ENCODE data around the gene SPTBN1. TPM values are rescaled to one million over a fixed set of nuclear protein-coding genes. Genes with fewer than 3 reads are reported as not detected.
A peak's percentile ranks its signal among the peaks of the same experiment; 100 is the strongest.

The SPTBN1 gene
- total RNA-seq, 1 donor from 2014 or later = 251 TPM

DNA sequence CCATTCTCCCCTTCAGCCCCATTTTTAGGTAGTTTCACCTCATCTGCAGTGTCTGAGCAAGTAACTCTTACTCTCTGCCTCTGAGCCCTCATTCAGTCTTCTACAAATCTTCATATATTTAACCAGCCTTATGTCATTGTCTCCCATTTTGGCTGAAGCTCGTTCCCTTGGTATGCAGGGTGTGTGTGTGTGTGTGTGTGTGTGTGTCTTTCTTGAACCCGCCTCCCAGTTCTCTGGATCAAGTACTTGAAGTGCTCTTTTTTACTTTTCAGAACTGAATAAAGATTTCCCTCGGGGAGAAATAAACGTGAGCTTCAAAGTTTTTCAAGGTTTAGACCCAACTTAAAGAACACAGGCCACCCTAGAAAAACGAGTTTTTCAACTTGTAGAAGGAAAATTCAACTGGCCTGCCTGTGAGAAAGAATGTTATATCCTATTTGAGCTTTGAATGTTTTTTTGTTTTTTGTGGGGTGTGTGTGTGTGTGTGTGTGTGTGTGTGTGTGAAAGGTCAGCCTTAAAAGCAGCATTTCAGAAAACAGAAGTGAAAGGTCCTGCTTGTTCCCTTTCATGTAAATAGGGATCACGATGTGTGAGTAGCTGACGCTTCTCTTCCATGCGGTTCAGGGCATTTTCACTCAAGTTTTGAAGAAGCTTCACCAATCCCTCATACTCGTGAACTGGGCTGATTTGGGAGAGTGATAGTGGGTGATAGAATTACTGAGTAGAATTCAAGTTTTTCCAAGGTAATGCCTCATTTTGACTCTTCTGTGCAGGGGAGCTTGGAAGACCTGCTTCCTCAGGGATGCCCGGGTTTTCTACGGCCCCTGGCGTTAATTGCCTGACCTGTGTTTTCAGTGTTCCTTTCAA is 216.7 kb downstream of the SPTBN1 start:
- Histone ChIP-seq H3K27me3 (ENCODE audit: control insufficient read depth in 3 of 3, insufficient read depth in 3 of 3, low read length in 3 of 3) (no peaks in the 10 kb centered on the region), H3K9me3 (ENCODE audit: control insufficient read depth in 3 of 3, low read length in 3 of 3) (no peaks in the 10 kb centered on the region), H3K4me1 (ENCODE audit: control insufficient read depth in 3 of 3, insufficient read depth in 3 of 3, low read length in 3 of 3) (peaks cover 8 to 31% (median 19%) of the 10 kb centered on the region in 3 donors), H3K4me3 (ENCODE audit: low read length in 3 of 3) (peak overlapping the region in 2 of 3 donors; percentile 1 to 33), H3K36me3 (ENCODE audit: control insufficient read depth in 3 of 3, insufficient read depth in 3 of 3, low read length in 3 of 3) (peaks cover 14 to 26% (median 15%) of the 10 kb centered on the region in 3 donors), H3K27ac (ENCODE audit: low read depth, low read length) (peak overlapping the region; percentile 82), H3K9ac (ENCODE audit: low read depth in 1 of 3, low read length in 3 of 3) (peak overlapping the region in 2 of 3 donors; percentile 65 to 68)

DNA sequence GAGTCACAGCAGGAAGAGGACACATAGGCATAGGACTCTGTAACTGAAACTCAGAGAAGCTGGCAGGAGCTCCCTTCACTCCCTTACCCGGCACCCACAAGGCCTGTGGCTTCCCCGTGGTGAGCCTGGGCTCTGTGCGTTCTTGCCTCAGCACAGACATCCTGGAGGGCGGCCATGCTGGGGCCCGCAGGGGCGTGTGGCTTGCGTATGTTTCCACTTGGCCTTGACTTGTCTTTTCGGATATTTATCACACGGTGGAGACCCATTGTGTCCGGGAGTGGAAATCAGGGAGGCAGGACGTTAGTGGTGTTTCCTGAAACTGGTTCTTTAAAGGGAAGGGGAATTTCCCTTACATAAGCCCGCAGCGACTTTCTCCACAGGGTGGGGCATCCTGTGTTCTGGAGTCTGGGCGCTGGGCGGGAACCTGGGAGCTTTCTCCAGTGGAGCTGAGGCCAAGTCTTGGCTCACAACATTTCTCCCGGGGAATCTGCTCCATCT is 217.4 kb downstream of the SPTBN1 start:
- H3K27me3 ChIP-seq (ENCODE audit: control insufficient read depth in 3 of 3, insufficient read depth in 3 of 3, low read length in 3 of 3) = no peaks in the 10 kb centered on the region
- H3K9ac ChIP-seq (ENCODE audit: low read depth in 1 of 3, low read length in 3 of 3) = peak overlapping the region in 2 of 3 donors; percentile 65 to 68
- H3K36me3 ChIP-seq (ENCODE audit: control insufficient read depth in 3 of 3, insufficient read depth in 3 of 3, low read length in 3 of 3) = peaks cover 7 to 18% (median 9%) of the 10 kb centered on the region in 3 donors
- H3K4me3 ChIP-seq (ENCODE audit: low read length in 3 of 3) = peak overlapping the region; percentile 1 to 35 (median 33)
- H3K9me3 ChIP-seq (ENCODE audit: control insufficient read depth in 3 of 3, low read length in 3 of 3) = no peaks in the 10 kb centered on the region
- peak overlapping the region; percentile 82 for H3K27ac ChIP-seq (ENCODE audit: low read depth, low read length)
- H3K4me1 ChIP-seq (ENCODE audit: control insufficient read depth in 3 of 3, insufficient read depth in 3 of 3, low read length in 3 of 3) = peaks cover 6 to 26% (median 18%) of the 10 kb centered on the region in 3 donors

DNA sequence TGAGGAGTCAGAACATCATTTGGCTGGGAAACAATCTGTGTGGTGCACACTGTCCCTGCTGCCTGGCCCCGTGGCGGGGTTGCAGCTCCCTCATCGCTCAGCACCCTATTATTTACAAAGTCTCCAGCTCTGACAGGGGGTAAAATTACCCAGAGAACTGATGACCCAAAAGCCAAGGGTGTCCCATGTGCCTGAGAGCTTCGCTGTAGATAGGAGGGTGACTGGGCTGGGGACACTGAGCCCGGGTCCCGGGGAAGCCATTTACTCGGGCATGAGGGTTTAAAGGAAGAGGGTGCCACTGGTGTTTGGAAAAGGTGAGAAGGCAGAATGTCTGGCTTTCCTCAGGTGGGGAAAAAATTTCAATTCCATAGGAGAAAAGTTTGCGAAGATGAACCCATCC is 219.2 kb downstream of the SPTBN1 start:
- H3K4me3 ChIP-seq (ENCODE audit: low read length in 3 of 3) = no peak overlapping the region
- no peaks in the 10 kb centered on the region for H3K27me3 ChIP-seq (ENCODE audit: control insufficient read depth in 3 of 3, insufficient read depth in 3 of 3, low read length in 3 of 3)
- H3K36me3 ChIP-seq (ENCODE audit: control insufficient read depth in 3 of 3, insufficient read depth in 3 of 3, low read length in 3 of 3) = peaks cover 0 to 8% (median 0%) of the 10 kb centered on the region in 3 donors
- no peak overlapping the region for H3K27ac ChIP-seq (ENCODE audit: low read depth, low read length)
- H3K9ac ChIP-seq (ENCODE audit: low read depth in 1 of 3, low read length in 3 of 3) = no peak overlapping the region
- no peaks in the 10 kb centered on the region for H3K9me3 ChIP-seq (ENCODE audit: control insufficient read depth in 3 of 3, low read length in 3 of 3)
- H3K4me1 ChIP-seq (ENCODE audit: control insufficient read depth in 3 of 3, insufficient read depth in 3 of 3, low read length in 3 of 3) = peaks cover 6 to 18% (median 12%) of the 10 kb centered on the region in 3 donors

DNA sequence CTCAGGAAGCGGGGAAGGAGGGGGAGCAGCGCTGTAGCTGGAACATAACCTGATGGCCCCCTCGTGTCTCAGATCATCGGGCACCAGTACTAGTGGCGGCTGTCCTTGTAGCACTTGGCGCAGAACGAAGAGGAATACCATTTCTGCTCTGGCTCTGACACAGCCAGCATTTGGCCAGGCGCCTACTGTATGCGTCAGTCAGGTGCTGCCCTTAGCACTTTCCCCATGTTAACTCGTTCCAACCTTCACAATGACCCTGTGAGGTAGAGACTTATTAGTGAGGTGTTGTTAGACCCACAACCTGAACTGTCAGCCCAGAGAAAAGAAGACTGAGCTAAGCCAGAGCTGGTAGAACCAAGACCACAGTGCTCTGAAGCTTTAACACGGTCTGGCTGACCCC is 219.6 kb downstream of the SPTBN1 start:
- H3K27ac ChIP-seq (ENCODE audit: low read depth, low read length) = no peak overlapping the region

DNA sequence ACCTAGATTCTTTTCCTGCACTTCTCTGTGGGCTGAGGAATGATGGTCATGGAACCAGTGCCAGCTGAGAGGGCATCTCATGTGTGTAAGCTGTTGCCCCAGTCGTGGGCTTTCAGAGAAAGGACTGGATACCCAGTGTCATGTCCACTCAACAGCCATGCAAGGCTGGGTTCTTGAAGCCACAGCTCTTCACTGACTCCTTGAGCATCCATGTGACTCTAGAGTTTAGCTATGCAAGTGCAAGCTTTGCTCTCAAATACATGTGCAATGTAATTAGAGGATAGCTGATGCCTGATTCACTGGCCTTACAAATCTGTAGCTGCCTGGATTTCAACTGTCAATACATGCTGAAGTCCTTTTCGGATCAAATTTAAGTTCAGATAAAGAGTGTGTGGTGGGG is 220.5 kb downstream of the SPTBN1 start:
- Histone ChIP-seq H3K4me3 (ENCODE audit: low read length in 3 of 3) (no peak overlapping the region), H3K36me3 (ENCODE audit: control insufficient read depth in 3 of 3, insufficient read depth in 3 of 3, low read length in 3 of 3) (no peaks in the 10 kb centered on the region), H3K9me3 (ENCODE audit: control insufficient read depth in 3 of 3, low read length in 3 of 3) (no peaks in the 10 kb centered on the region)

More for the DNA sequence above, 219.6 kb downstream of the SPTBN1 start:
- peaks cover 6 to 18% (median 12%) of the 10 kb centered on the region in 3 donors for H3K4me1 ChIP-seq (ENCODE audit: control insufficient read depth in 3 of 3, insufficient read depth in 3 of 3, low read length in 3 of 3)
- H3K4me3 ChIP-seq (ENCODE audit: low read length in 3 of 3) = peak overlapping the region in 1 of 3 donors; percentile 29
- peak overlapping the region in 1 of 3 donors; percentile 34 for H3K9ac ChIP-seq (ENCODE audit: low read depth in 1 of 3, low read length in 3 of 3)
- no peaks in the 10 kb centered on the region for H3K27me3 ChIP-seq (ENCODE audit: control insufficient read depth in 3 of 3, insufficient read depth in 3 of 3, low read length in 3 of 3)
- H3K36me3 ChIP-seq (ENCODE audit: control insufficient read depth in 3 of 3, insufficient read depth in 3 of 3, low read length in 3 of 3) = peaks cover 0 to 5% (median 0%) of the 10 kb centered on the region in 3 donors
- H3K9me3 ChIP-seq (ENCODE audit: control insufficient read depth in 3 of 3, low read length in 3 of 3) = no peaks in the 10 kb centered on the region

DNA sequence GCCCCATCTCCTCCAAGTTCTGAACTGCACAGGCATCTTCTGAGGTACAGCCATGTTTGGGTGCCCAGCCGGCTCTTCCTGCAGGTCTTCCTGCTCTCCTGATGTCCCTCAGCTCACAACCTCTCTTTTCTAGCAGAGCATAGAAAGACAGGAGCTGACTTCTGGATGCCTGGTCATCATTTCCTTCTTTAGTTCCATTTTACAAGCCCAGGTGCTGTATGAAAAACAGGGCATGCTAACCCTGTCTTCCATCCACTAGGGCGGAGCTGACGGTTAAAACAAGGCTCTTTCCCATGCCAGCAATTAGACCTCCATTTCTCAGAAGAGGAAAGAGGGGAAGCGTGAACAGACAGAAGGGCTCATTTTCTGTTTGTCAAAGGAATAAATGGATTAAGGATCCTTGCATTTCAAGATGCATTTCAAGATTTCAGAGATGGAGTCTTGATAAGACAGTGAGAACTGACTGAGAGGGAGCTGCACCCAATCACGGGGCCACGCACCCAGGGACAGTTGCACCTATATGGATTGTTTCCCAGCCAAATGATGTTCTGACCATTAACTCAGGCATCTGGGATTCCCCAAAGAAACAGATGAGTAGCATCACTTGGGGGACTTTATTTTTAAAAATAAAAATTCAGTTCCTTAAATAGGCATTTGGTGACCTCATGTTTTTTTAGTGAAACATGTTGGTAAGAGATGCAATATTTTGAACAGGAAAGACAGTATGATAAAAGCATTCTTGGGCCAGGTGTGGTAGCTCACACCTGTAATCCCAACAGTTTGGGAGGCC is 221.5 kb downstream of the SPTBN1 start:
- no peak overlapping the region for H3K9ac ChIP-seq (ENCODE audit: low read depth in 1 of 3, low read length in 3 of 3)
- H3K4me3 ChIP-seq (ENCODE audit: low read length in 3 of 3) = no peak overlapping the region
- peaks cover 6 to 18% (median 12%) of the 10 kb centered on the region in 3 donors for H3K4me1 ChIP-seq (ENCODE audit: control insufficient read depth in 3 of 3, insufficient read depth in 3 of 3, low read length in 3 of 3)
- H3K27me3 ChIP-seq (ENCODE audit: control insufficient read depth in 3 of 3, insufficient read depth in 3 of 3, low read length in 3 of 3) = no peaks in the 10 kb centered on the region
- no peaks in the 10 kb centered on the region for H3K36me3 ChIP-seq (ENCODE audit: control insufficient read depth in 3 of 3, insufficient read depth in 3 of 3, low read length in 3 of 3)
- no peaks in the 10 kb centered on the region for H3K9me3 ChIP-seq (ENCODE audit: control insufficient read depth in 3 of 3, low read length in 3 of 3)
- H3K27ac ChIP-seq (ENCODE audit: low read depth, low read length) = no peak overlapping the region

More for the DNA sequence above, 220.5 kb downstream of the SPTBN1 start:
- peaks cover 6 to 18% (median 12%) of the 10 kb centered on the region in 3 donors for H3K4me1 ChIP-seq (ENCODE audit: control insufficient read depth in 3 of 3, insufficient read depth in 3 of 3, low read length in 3 of 3)
- no peak overlapping the region for H3K27ac ChIP-seq (ENCODE audit: low read depth, low read length)
- H3K27me3 ChIP-seq (ENCODE audit: control insufficient read depth in 3 of 3, insufficient read depth in 3 of 3, low read length in 3 of 3) = no peaks in the 10 kb centered on the region
- no peak overlapping the region for H3K9ac ChIP-seq (ENCODE audit: low read depth in 1 of 3, low read length in 3 of 3)

DNA sequence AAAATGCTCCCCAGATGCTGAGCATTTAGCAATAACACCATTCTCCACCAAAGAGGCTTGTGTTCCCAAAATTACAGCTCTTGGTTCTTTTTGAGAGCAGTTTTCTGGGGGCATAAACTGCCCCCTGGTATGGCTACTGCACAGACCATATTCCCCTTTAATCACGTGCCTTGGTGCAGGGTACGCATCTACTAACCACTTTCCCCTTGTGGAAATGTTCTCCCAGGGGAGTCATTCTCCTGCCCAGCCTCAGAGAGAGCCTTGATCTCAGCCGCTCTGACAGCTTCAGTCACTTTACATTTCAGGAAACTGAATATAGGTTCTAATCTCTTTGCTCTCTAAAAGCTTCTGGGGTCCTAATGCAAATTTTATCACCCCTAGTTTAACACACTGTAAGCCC is 222.6 kb downstream of the SPTBN1 start:
- H3K4me3 ChIP-seq (ENCODE audit: low read length in 3 of 3) = no peak overlapping the region
- H3K27me3 ChIP-seq (ENCODE audit: control insufficient read depth in 3 of 3, insufficient read depth in 3 of 3, low read length in 3 of 3) = no peaks in the 10 kb centered on the region
- no peak overlapping the region for H3K27ac ChIP-seq (ENCODE audit: low read depth, low read length)
- no peaks in the 10 kb centered on the region for H3K36me3 ChIP-seq (ENCODE audit: control insufficient read depth in 3 of 3, insufficient read depth in 3 of 3, low read length in 3 of 3)
- no peak overlapping the region for H3K9ac ChIP-seq (ENCODE audit: low read depth in 1 of 3, low read length in 3 of 3)
- no peaks in the 10 kb centered on the region for H3K9me3 ChIP-seq (ENCODE audit: control insufficient read depth in 3 of 3, low read length in 3 of 3)
- peaks cover 2 to 10% (median 8%) of the 10 kb centered on the region in 3 donors for H3K4me1 ChIP-seq (ENCODE audit: control insufficient read depth in 3 of 3, insufficient read depth in 3 of 3, low read length in 3 of 3)

DNA sequence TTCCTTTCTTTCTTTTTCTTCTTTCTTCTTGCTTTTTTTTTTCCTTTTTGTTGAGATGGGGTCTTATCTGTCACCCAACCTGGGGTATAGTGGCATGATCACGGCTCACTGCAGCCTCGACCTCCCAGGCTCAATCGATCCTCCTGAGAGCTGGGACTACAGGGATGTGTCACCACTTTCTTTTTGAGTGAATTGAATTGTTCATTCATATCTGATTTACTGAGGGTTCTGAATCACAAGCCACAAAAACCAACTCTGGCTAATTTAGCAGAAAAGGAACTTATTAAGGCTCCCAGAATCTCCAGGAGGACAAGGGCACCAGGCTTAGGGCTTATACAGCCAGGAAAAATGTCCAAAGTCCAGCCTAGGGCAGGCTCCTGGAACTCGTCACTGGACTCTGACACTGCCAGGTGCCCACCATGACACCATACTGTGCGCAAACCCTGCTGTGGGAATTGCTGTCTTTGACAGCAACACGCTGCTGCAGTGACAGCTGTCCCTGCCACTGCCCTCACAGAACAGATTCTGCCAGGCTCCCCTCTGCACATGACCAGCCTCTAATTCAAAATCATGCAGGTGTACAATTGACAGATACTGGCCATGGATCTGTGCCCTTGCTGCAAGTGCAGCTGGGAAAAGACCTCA is 224.4 kb downstream of the SPTBN1 start:
- Histone ChIP-seq H3K27ac (ENCODE audit: low read depth, low read length) (no peak overlapping the region), H3K36me3 (ENCODE audit: control insufficient read depth in 3 of 3, insufficient read depth in 3 of 3, low read length in 3 of 3) (no peaks in the 10 kb centered on the region), H3K4me1 (ENCODE audit: control insufficient read depth in 3 of 3, insufficient read depth in 3 of 3, low read length in 3 of 3) (peaks cover 0 to 6% (median 5%) of the 10 kb centered on the region in 3 donors), H3K27me3 (ENCODE audit: control insufficient read depth in 3 of 3, insufficient read depth in 3 of 3, low read length in 3 of 3) (no peaks in the 10 kb centered on the region), H3K9me3 (ENCODE audit: control insufficient read depth in 3 of 3, low read length in 3 of 3) (no peaks in the 10 kb centered on the region), H3K4me3 (ENCODE audit: low read length in 3 of 3) (no peak overlapping the region), H3K9ac (ENCODE audit: low read depth in 1 of 3, low read length in 3 of 3) (no peak overlapping the region)

DNA sequence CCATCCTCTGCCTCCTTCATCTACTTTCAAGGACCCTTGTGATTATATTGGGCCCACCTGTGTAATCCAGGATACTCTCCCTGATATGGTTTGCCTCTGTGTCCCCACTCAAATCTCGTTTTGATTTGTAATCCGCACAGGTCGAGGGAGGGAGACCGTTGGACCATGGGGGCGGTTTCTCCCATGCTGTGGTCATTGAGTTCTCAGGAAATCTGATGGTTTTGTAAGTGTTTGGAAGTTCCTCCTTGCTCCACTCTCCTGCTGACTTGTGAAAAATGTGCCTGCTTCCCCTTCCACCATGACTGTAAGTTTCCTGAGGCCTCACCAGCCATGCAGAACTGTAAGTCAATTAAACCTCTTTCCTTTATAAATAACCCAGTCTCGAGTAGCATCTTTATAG is 225.3 kb downstream of the SPTBN1 start:
- Histone ChIP-seq H3K4me1 (ENCODE audit: control insufficient read depth in 3 of 3, insufficient read depth in 3 of 3, low read length in 3 of 3) (no peaks in the 10 kb centered on the region), H3K4me3 (ENCODE audit: low read length in 3 of 3) (no peak overlapping the region), H3K27ac (ENCODE audit: low read depth, low read length) (no peak overlapping the region), H3K9ac (ENCODE audit: low read depth in 1 of 3, low read length in 3 of 3) (no peak overlapping the region), H3K27me3 (ENCODE audit: control insufficient read depth in 3 of 3, insufficient read depth in 3 of 3, low read length in 3 of 3) (no peaks in the 10 kb centered on the region), H3K36me3 (ENCODE audit: control insufficient read depth in 3 of 3, insufficient read depth in 3 of 3, low read length in 3 of 3) (no peaks in the 10 kb centered on the region), H3K9me3 (ENCODE audit: control insufficient read depth in 3 of 3, low read length in 3 of 3) (no peaks in the 10 kb centered on the region)

All from skeletal muscle tissue (tissue), 4 donors.